Activated T-helper 1 cell treated with anti-CD3 and anti-CD28 coated beads, Interleukin-12 subunit alpha, Interleukin-12 subunit beta, Interleukin-2, Interleukin-4 antibody, amounts not matched to agents 30 ng/mL and 10 ng/mL and 1 ng/mL, durations not matched to agents 14 hours and 24 hours and 36 hours (primary cell): ENCODE results near the gene SARS1. TPM values are rescaled to one million over a fixed set of nuclear protein-coding genes. Genes with fewer than 3 reads are reported as not detected.

ENCODE experiments used
- DNase-seq: peaks from one replicate; pipeline ENCODE4 v3.0.0; 2021; ENCODE audit warnings: low spot score
- H3K27ac Mint-ChIP-seq: one replicate; pipeline ENCODE4 v1.8.0; 2021; ENCODE audit warnings: mild to moderate bottlenecking, mixed read lengths
- H3K27me3 Mint-ChIP-seq: one replicate; pipeline ENCODE4 v1.8.0; 2022; ENCODE audit warnings: mild to moderate bottlenecking, moderate library complexity, mixed read lengths; ENCODE audit not compliant: insufficient read depth
- H3K36me3 Mint-ChIP-seq: one replicate; pipeline ENCODE4 v1.8.0; 2021; ENCODE audit warnings: low read depth, mixed read lengths
- H3K4me1 Mint-ChIP-seq: one replicate; pipeline ENCODE4 v1.8.0; 2021; ENCODE audit warnings: low read depth, mixed read lengths
- H3K4me3 Mint-ChIP-seq: one replicate; pipeline ENCODE4 v1.8.0; 2021; ENCODE audit warnings: mild to moderate bottlenecking, moderate library complexity, mixed read lengths
- H3K9me3 Mint-ChIP-seq: one replicate; pipeline ENCODE4 v1.8.0; 2021; ENCODE audit warnings: mixed read lengths
- intact Hi-C: fragments of 100-400 bp; cut with micrococcal nuclease; formaldehyde crosslinking; loops from one replicate; pipeline ENCODE4 v1.15.1; 2024
- total RNA-seq: library from RNA; stranded (reverse); gene quantifications from 2 replicates; pipeline ENCODE4 v1.2.3, GENCODE V29; 2022

Gene SARS1
- total RNA-seq, 1 donor from 2014 or later = 154 TPM

GRCh38 chr1:109265741-109266330 lies 52.1 kb downstream of the SARS1 start:
- no peaks in the 10 kb centered on the region for H3K36me3 Mint-ChIP-seq
- DNase-seq = no peak
- H3K27ac Mint-ChIP-seq = no peak overlapping the region
- no peaks in the 10 kb centered on the region for H3K27me3 Mint-ChIP-seq
- H3K4me3 Mint-ChIP-seq = no peak overlapping the region
- no peaks in the 10 kb centered on the region for H3K9me3 Mint-ChIP-seq
- no peaks in the 10 kb centered on the region for H3K4me1 Mint-ChIP-seq
- intact Hi-C loops = no loop called here

GRCh38 chr1:109266965-109267364 lies 53.2 kb downstream of the SARS1 start:
- Mint-ChIP-seq H3K4me3 (no peak overlapping the region), H3K9me3 (no peaks in the 10 kb centered on the region), H3K27ac (no peak overlapping the region), H3K4me1 (no peaks in the 10 kb centered on the region), H3K27me3 (no peaks in the 10 kb centered on the region), H3K36me3 (no peaks in the 10 kb centered on the region)
- DNase-seq = no peak
- intact Hi-C loops = no loop called here

- Mint-ChIP-seq H3K27me3 (no peaks in the 10 kb centered on the region), H3K9me3 (no peaks in the 10 kb centered on the region), H3K27ac (peak overlapping the region; percentile 70), H3K36me3 (no peaks in the 10 kb centered on the region), H3K4me3 (no peak overlapping the region), H3K4me1 (no peaks in the 10 kb centered on the region)
- DNase-seq = no peak
- intact Hi-C loops = no loop called here
These were observed 54.1 kb downstream of the SARS1 start for GRCh38 chr1:109267743-109268300.

GRCh38 chr1:109268431-109269211 lies 54.9 kb downstream of the SARS1 start:
- intact Hi-C loops = no loop called here
- Mint-ChIP-seq H3K4me1 (no peaks in the 10 kb centered on the region), H3K27ac (no peak overlapping the region), H3K27me3 (no peaks in the 10 kb centered on the region), H3K4me3 (no peak overlapping the region), H3K36me3 (no peaks in the 10 kb centered on the region), H3K9me3 (no peaks in the 10 kb centered on the region)
- DNase-seq = no peak

- Mint-ChIP-seq H3K4me3 (no peak overlapping the region), H3K27ac (no peak overlapping the region), H3K36me3 (no peaks in the 10 kb centered on the region), H3K27me3 (no peaks in the 10 kb centered on the region), H3K4me1 (no peaks in the 10 kb centered on the region), H3K9me3 (no peaks in the 10 kb centered on the region)
- intact Hi-C loops = no loop called here
- DNase-seq = no peak
These were observed 55.7 kb downstream of the SARS1 start for GRCh38 chr1:109269212-109269980.

- H3K9me3 Mint-ChIP-seq = no peaks in the 10 kb centered on the region
- H3K4me1 Mint-ChIP-seq = no peaks in the 10 kb centered on the region
- H3K27me3 Mint-ChIP-seq = no peaks in the 10 kb centered on the region
- H3K27ac Mint-ChIP-seq = no peak overlapping the region
- H3K4me3 Mint-ChIP-seq = no peak overlapping the region
- H3K36me3 Mint-ChIP-seq = no peaks in the 10 kb centered on the region
- intact Hi-C loops = no loop called here
- DNase-seq = no peak
These were observed 56.4 kb downstream of the SARS1 start for GRCh38 chr1:109269981-109270622.

GRCh38 chr1:109270623-109271317 lies 57.1 kb downstream of the SARS1 start:
- DNase-seq = no peak
- Mint-ChIP-seq H3K27me3 (no peaks in the 10 kb centered on the region), H3K4me1 (no peaks in the 10 kb centered on the region), H3K9me3 (no peaks in the 10 kb centered on the region), H3K36me3 (no peaks in the 10 kb centered on the region), H3K27ac (no peak overlapping the region), H3K4me3 (no peak overlapping the region)
- intact Hi-C loops = no loop called here

DNA sequence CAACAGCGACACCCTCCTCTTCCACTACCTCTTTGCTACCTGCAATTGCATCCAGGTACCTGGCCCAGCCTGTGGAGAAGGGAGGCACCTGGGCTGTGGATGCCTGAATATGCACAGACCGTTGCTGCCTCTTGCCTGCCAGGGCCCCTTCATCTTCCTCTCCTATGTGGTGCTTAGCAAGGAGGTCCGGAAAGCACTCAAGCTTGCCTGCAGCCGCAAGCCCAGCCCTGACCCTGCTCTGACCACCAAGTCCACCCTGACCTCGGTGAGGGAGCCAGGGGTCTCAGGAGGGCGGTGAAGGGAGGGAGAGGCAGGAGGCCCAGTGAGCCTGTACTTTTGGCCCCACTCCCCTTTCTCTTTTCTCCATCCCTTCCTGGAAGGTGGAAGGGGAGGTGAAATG lies 57.7 kb downstream of the SARS1 start:
- Mint-ChIP-seq H3K27ac (no peak overlapping the region), H3K9me3 (no peaks in the 10 kb centered on the region), H3K36me3 (no peaks in the 10 kb centered on the region), H3K4me1 (no peaks in the 10 kb centered on the region), H3K4me3 (no peak overlapping the region), H3K27me3 (no peaks in the 10 kb centered on the region)
- DNase-seq = no peak
- intact Hi-C loops = no loop called here

- Mint-ChIP-seq H3K27me3 (no peaks in the 10 kb centered on the region), H3K36me3 (no peaks in the 10 kb centered on the region), H3K27ac (no peak overlapping the region), H3K4me3 (no peak overlapping the region), H3K4me1 (no peaks in the 10 kb centered on the region), H3K9me3 (no peaks in the 10 kb centered on the region)
- intact Hi-C loops = no loop called here
- DNase-seq = no peak
These were observed 58.5 kb downstream of the SARS1 start for GRCh38 chr1:109272021-109272799.

GRCh38 chr1:109272831-109273547 lies 59.3 kb downstream of the SARS1 start:
- Mint-ChIP-seq H3K27ac (no peak overlapping the region), H3K27me3 (no peaks in the 10 kb centered on the region), H3K36me3 (no peaks in the 10 kb centered on the region), H3K4me3 (no peak overlapping the region), H3K9me3 (no peaks in the 10 kb centered on the region), H3K4me1 (no peaks in the 10 kb centered on the region)
- intact Hi-C loops = no loop called here
- no peak for DNase-seq

- Mint-ChIP-seq H3K27me3 (no peaks in the 10 kb centered on the region), H3K4me3 (no peak overlapping the region), H3K36me3 (peaks cover 2% of the 10 kb centered on the region), H3K9me3 (no peaks in the 10 kb centered on the region), H3K4me1 (no peaks in the 10 kb centered on the region), H3K27ac (no peak overlapping the region)
- intact Hi-C loops = no loop called here
- DNase-seq = no peak
These were observed 60.0 kb downstream of the SARS1 start for GRCh38 chr1:109273570-109274288.
